K562 (cell line): ENCODE results near the gene ANKRD11. TPM values are rescaled to one million over a fixed set of nuclear protein-coding genes. Genes with fewer than 3 reads are reported as not detected.

Source experiments
- BCOR ChIP-seq: fragments of 450-650 bp; IDR thresholded peaks from 2 replicates; pipeline ENCODE4 v1.6.1; 2016
- CREM ChIP-seq: IDR thresholded peaks from 2 replicates; pipeline ENCODE4 v1.6.1; 2014; ENCODE audit warnings: antibody characterized with exemption, low read depth
- CUX1 ChIP-seq: fragments of 200-800 bp; sonication (Bioruptor generic); IDR thresholded peaks from 2 replicates; pipeline ENCODE4 v1.6.1; 2016; ENCODE audit warnings: missing genetic modification characterization, missing compliant biosample characterization
- E2F4 ChIP-seq: sonication (generic); formaldehyde crosslinking; IDR thresholded peaks from 2 replicates; pipeline ENCODE4 v1.8.0; 2022; ENCODE audit warnings: mild to moderate bottlenecking, low read depth, missing genetic modification reagents
- IRF1 ChIP-seq: sonication (generic); formaldehyde crosslinking; IDR thresholded peaks from 2 replicates; pipeline ENCODE4 v1.8.0; 2022; ENCODE audit warnings: missing genetic modification reagents, mild to moderate bottlenecking, borderline replicate concordance
- KDM1A ChIP-seq, 2 experiments: fragments of 450-650 bp; IDR thresholded peaks; 2 replicates each; pipeline ENCODE4 v1.6.1; 2016; ENCODE audit warnings: mild to moderate bottlenecking in 2 of 2
- LCOR ChIP-seq: sonication (generic); formaldehyde crosslinking; IDR thresholded peaks from 2 replicates; pipeline ENCODE4 v1.8.0; 2022; ENCODE audit warnings: mild to moderate bottlenecking, missing genetic modification reagents
- MAFG ChIP-seq: fragments of 450-650 bp; conservative IDR thresholded peaks from 2 replicates; pipeline ENCODE4 v1.6.1; 2016; ENCODE audit warnings: missing genetic modification characterization, missing compliant biosample characterization
- MCM2 ChIP-seq: fragments of 450-650 bp; IDR thresholded peaks from 2 replicates; pipeline ENCODE4 v1.6.1; 2017; ENCODE audit warnings: low read depth, mild to moderate bottlenecking
- MEIS2 ChIP-seq: fragments of 450-650 bp; IDR thresholded peaks from 2 replicates; pipeline ENCODE4 v1.6.1; 2014; ENCODE audit warnings: mild to moderate bottlenecking; ENCODE audit not compliant: partially characterized antibody
- OTX1 ChIP-seq: fragments of 450-650 bp; formaldehyde crosslinking; IDR thresholded peaks from 2 replicates; pipeline ENCODE4 v1.4.0; 2022; ENCODE audit warnings: mild to moderate bottlenecking
- PHF21A ChIP-seq: fragments of 450-650 bp; IDR thresholded peaks from 2 replicates; pipeline ENCODE4 v1.6.1; 2017; ENCODE audit warnings: low read depth, borderline replicate concordance
- SAFB ChIP-seq: fragments of 200-400 bp; formaldehyde crosslinking; IDR thresholded peaks from 2 replicates; pipeline ENCODE4 v1.6.1; 2017; ENCODE audit warnings: low read depth, low read length, borderline replicate concordance
- ZNF12 ChIP-seq: sonication (generic); formaldehyde crosslinking; IDR thresholded peaks from 2 replicates; pipeline ENCODE4 v1.4.0; 2020; ENCODE audit warnings: mild to moderate bottlenecking, missing genetic modification reagents
- ZNF655 ChIP-seq: fragments of 250-450 bp; sonication (Bioruptor Pico); IDR thresholded peaks from 2 replicates; pipeline ENCODE4 v1.5.0; 2021
- polyA plus RNA-seq, 8 experiments: library from polyadenylated mRNA; depleted of rRNA in 4 of 8; stranded (reverse) in 5 of 8; unstranded in 3 of 8; fragments of >200 nt; fragmentation: Nextera tagmentation in 2 of 8; fragmentation: Illumina TruSeq in 1 of 8; extraction: Ambion mirVana in 2 of 8; extraction: Trizol in 1 of 8; gene quantifications; 2 replicates each; pipeline versions ENCODE4 v1.2.1 to v1.2.3, GENCODE V29; 2011 to 2014; ENCODE audit warnings: inconsistent platforms in 1 of 8, missing spikeins in 1 of 8
- total RNA-seq, 7 experiments: library from RNA; depleted of rRNA in 6 of 7; stranded (reverse); fragments of >200 nt in 6 of 7; fragmentation: Illumina TruSeq in 2 of 7; extraction: Trizol in 2 of 7; gene quantifications; 2 replicates each; pipeline versions ENCODE4 v1.2.1 to v1.2.3, GENCODE V29; 2011 to 2021; ENCODE audit warnings: low replicate concordance in 1 of 7
- TF ChIP-seq, protein P1 (sequence below): IDR thresholded peaks from 2 replicates; pipeline ENCODE4 v1.6.1; 2012; ENCODE audit warnings: low read depth, low read length, improper control_type of control experiment, borderline replicate concordance
- TF ChIP-seq, protein P2 (sequence below), 3 experiments: IDR thresholded peaks in 2 of 3; conservative IDR thresholded peaks in 1 of 3; 2 replicates each; pipeline ENCODE4 v1.5.1; 2011 to 2012; ENCODE audit warnings: low read length in 3 of 3, mild to moderate bottlenecking in 3 of 3, control low read depth in 2 of 3, improper control_type of control experiment in 1 of 3, inconsistent platforms in 1 of 3, low read depth in 1 of 3, mixed read lengths in 1 of 3, moderate library complexity in 1 of 3; ENCODE audit not compliant: insufficient read depth in 2 of 3

ANKRD11 gene
- total and polyA plus RNA-seq, 9 of the 15 experiments (the other 6 are each of a cell fraction or from before 2014, with no cell fraction given): 4.7 to 126 (median 31.7) TPM

DNA sequence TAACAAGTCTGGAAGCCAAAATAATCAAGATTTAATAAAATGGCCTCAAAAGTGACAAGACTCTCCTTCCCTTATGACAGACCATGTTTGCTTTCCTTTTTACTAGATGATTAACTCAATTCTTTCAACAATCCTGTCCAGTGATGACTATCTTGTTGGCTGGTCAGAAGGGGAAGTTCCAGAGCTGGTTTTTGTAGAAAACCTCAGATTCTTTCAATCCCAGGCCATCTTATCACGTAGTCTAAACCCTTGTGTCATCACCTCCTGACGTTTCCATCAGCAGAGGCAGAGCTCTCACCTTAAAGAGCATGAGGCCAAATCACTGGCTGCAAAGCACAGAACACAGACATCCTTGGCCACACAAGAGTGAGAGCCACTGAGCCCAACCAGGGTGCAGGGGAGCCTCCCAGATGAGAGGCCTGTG, 125.3 kb downstream of the ANKRD11 start (continued):
- TF ChIP-seq, protein P1, sequence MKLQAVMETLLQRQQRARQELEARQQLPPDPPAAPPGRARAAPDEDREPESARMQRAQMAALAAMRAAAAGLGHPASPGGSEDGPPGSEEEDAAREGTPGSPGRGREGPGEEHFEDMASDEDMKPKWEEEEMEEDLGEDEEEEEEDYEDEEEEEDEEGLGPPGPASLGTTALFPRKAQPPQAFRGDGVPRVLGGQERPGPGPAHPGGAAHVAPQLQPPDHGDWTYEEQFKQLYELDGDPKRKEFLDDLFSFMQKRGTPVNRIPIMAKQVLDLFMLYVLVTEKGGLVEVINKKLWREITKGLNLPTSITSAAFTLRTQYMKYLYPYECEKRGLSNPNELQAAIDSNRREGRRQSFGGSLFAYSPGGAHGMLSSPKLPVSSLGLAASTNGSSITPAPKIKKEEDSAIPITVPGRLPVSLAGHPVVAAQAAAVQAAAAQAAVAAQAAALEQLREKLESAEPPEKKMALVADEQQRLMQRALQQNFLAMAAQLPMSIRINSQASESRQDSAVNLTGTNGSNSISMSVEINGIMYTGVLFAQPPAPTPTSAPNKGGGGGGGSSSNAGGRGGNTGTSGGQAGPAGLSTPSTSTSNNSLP: no peak
- TF ChIP-seq LCOR (CRISPR knock-in tag) (0 out of 2 replicates have a peak, but pooled peaks have one; percentile 11), CREM (peak; percentile 61; the same call in 1 of the 2 replicates), KDM1A (IDR thresholded peaks at IDR 0.05) (peak; percentile 73 to 83), SAFB (no peak), E2F4 (CRISPR knock-in tag) (no peak), IRF1 (CRISPR knock-in tag) (no peak), MAFG (tag) (no peak), PHF21A (no peak), ZNF655 (no peak), OTX1 (CRISPR knock-in tag) (no peak), CUX1 (CRISPR knock-in tag) (no peak), MCM2 (no peak), MEIS2 (peak; percentile 70), ZNF12 (no peak), BCOR (no peak)
- TF ChIP-seq, protein P2, sequence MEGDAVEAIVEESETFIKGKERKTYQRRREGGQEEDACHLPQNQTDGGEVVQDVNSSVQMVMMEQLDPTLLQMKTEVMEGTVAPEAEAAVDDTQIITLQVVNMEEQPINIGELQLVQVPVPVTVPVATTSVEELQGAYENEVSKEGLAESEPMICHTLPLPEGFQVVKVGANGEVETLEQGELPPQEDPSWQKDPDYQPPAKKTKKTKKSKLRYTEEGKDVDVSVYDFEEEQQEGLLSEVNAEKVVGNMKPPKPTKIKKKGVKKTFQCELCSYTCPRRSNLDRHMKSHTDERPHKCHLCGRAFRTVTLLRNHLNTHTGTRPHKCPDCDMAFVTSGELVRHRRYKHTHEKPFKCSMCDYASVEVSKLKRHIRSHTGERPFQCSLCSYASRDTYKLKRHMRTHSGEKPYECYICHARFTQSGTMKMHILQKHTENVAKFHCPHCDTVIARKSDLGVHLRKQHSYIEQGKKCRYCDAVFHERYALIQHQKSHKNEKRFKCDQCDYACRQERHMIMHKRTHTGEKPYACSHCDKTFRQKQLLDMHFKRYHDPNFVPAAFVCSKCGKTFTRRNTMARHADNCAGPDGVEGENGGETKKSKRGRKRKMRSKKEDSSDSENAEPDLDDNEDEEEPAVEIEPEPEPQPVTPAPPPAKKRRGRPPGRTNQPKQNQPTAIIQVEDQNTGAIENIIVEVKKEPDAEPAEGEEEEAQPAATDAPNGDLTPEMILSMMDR (IDR thresholded peaks at IDR 0.05 in 2 of 3, conservative IDR thresholded peaks at IDR 0.05 in 1 of 3; ENCODE audit: insufficient read depth in 2 of 3, low read depth in 1 of 3, low read length in 3 of 3): no peak
